CD4-positive, alpha-beta memory T cell (primary cell): ENCODE measurements around the gene VPS45. TPM values are rescaled to one million over a fixed set of nuclear protein-coding genes. Genes with fewer than 3 reads are reported as not detected.

Source experiments
- CTCF ChIA-PET: fragments of 350-600 bp; sonication (Branson Sonifier 250); formaldehyde crosslinking; loops from one replicate; lab custom pipeline; 2021; ENCODE audit warnings: inconsistent platforms; ENCODE audit not compliant: partially characterized antibody; lab: Charles Lee
- POLR2A ChIA-PET: fragments of 350-600 bp; sonication (Branson Sonifier 250); formaldehyde crosslinking; loops from one replicate; lab custom pipeline; 2021; ENCODE audit not compliant: partially characterized antibody; lab: Charles Lee
- DNase-seq, 5 donors: peaks; one replicate each; pipeline versions ENCODE4 v3.0.0 to v3.0.0-alpha.2; 2020 to 2022; ENCODE audit warnings: mixed read lengths in 1 of 5
- H3K27ac ChIP-seq: one replicate; pipeline ENCODE4 v1.7.0; 2013; ENCODE audit warnings: low read depth, low read length
- H3K27me3 ChIP-seq: 2 replicates; pipeline ENCODE4 v1.7.0; 2013; ENCODE audit warnings: mild to moderate bottlenecking, low read length, moderate library complexity; ENCODE audit not compliant: insufficient read depth
- H3K36me3 ChIP-seq: 2 replicates; pipeline ENCODE4 v1.7.0; 2013; ENCODE audit warnings: mild to moderate bottlenecking, low read length, moderate library complexity; ENCODE audit not compliant: insufficient read depth
- H3K4me1 ChIP-seq: 2 replicates; pipeline ENCODE4 v1.7.0; 2013; ENCODE audit warnings: mild to moderate bottlenecking, low read length, moderate library complexity; ENCODE audit not compliant: insufficient read depth
- H3K4me3 ChIP-seq, 2 donors: one replicate each; pipeline ENCODE4 v1.7.0; 2013; ENCODE audit warnings: low read length in 2 of 2, mild to moderate bottlenecking in 1 of 2
- H3K9me3 ChIP-seq, 2 donors: one replicate each; pipeline ENCODE4 v1.7.0; 2013; ENCODE audit warnings: low read length in 2 of 2, control low read depth in 1 of 2; ENCODE audit not compliant: control insufficient read depth in 1 of 2
- H3K27ac Mint-ChIP-seq, 7 donors: one replicate each; pipeline ENCODE4 v1.8.0; 2020 to 2021; ENCODE audit warnings: mixed read lengths in 7 of 7, mild to moderate bottlenecking in 6 of 7, inconsistent platforms in 3 of 7, moderate library complexity in 3 of 7
- H3K27me3 Mint-ChIP-seq, 2 donors: one replicate each; pipeline ENCODE4 v1.8.0; 2020 to 2021; ENCODE audit warnings: mixed read lengths in 2 of 2
- H3K36me3 Mint-ChIP-seq, 2 donors: one replicate each; pipeline ENCODE4 v1.8.0; 2020 to 2021; ENCODE audit warnings: mixed read lengths in 2 of 2, inconsistent platforms in 1 of 2, mild to moderate bottlenecking in 1 of 2
- H3K4me1 Mint-ChIP-seq, 4 donors: one replicate each; pipeline ENCODE4 v1.8.0; 2020 to 2021; ENCODE audit warnings: mixed read lengths in 4 of 4, mild to moderate bottlenecking in 1 of 4
- H3K4me3 Mint-ChIP-seq, 8 donors: one replicate each; pipeline ENCODE4 v1.8.0; 2020 to 2021; ENCODE audit warnings: mixed read lengths in 8 of 8, mild to moderate bottlenecking in 7 of 8, moderate library complexity in 6 of 8, inconsistent platforms in 3 of 8
- H3K9me3 Mint-ChIP-seq, 8 donors: one replicate each; pipeline ENCODE4 v1.8.0; 2020 to 2021; ENCODE audit warnings: mixed read lengths in 8 of 8, mild to moderate bottlenecking in 5 of 8, inconsistent platforms in 3 of 8, moderate library complexity in 1 of 8
- intact Hi-C: fragments of 100-400 bp; cut with micrococcal nuclease; formaldehyde crosslinking; loops from one replicate; pipeline ENCODE4 v1.15.1; 2023
- polyA plus RNA-seq, 2 donors: library from polyadenylated mRNA; unstranded; fragments of 300-500 nt; fragmentation: Illumina TruSeq; gene quantifications; one replicate each; pipeline ENCODE4 v1.2.3, GENCODE V29; 2021
- total RNA-seq, 2 experiments: library from RNA; stranded (reverse); gene quantifications; one replicate each; pipeline ENCODE4 v1.2.3, GENCODE V29; 2021

The VPS45 gene
- total and polyA plus RNA-seq, 4 experiments from 2014 or later, result 25.1 to 38.5 (median 34.4) TPM

DNA sequence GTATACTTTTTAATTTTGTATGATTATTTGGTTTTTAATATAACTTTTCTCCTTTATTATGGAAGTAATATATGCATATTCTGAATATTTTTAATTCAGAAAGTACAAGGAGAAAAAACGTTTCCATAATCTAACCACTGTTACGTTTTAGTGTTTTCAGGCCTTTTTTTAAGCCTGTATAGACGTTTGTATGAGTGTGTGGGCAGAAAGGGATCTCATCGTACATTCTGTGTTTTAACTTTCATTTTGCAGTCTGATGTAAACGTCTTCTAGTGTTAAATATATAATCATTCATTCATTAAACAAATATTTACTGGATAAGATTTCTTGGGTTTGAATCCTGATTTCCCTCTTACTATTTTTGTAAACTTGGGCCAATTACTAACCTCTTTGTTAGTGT, 44.1 kb downstream of the VPS45 start:
- Histone ChIP-seq H3K36me3 (no peaks in the 10 kb centered on the region), H3K4me3 (peak overlapping the region in 1 of 2 donors; percentile 56), H3K27ac (peak overlapping the region; percentile 67), H3K4me1 (peaks cover 54% of the 10 kb centered on the region), H3K9me3 (no peaks in the 10 kb centered on the region), H3K27me3 (no peaks in the 10 kb centered on the region)
- POLR2A ChIA-PET, result interaction anchor here (1.0 to 5.8 kb wide), 16 partner anchors 9 to 252 kb away, joined by 3 to 179 read pairs (median 5); partner anchors contain the start of genes ANP32E, PLEKHO1, RPRD2 and VPS45
- Mint-ChIP-seq H3K4me1 (peaks cover 46 to 74% (median 60%) of the 10 kb centered on the region in 4 donors), H3K4me3 (peak overlapping the region; percentile 80 to 96 (median 90)), H3K27ac (peak overlapping the region; percentile 80 to 98 (median 92)), H3K9me3 (peaks cover 0 to 15% (median 8%) of the 10 kb centered on the region in 8 donors), H3K36me3 (peaks cover 20 to 38% of the 10 kb centered on the region in 2 donors), H3K27me3 (no peaks in the 10 kb centered on the region)
- CTCF ChIA-PET, result interaction anchor here (0.8 to 3.0 kb wide), 2 partner anchors 10 to 75 kb away, joined by 3 to 11 read pairs; no protein-coding TSS in a partner anchor
- intact Hi-C loops, result loop anchor here (2.0 kb wide), 1 partner anchor 15 kb away; no protein-coding TSS in a partner anchor
- DNase-seq, result no peak

DNA sequence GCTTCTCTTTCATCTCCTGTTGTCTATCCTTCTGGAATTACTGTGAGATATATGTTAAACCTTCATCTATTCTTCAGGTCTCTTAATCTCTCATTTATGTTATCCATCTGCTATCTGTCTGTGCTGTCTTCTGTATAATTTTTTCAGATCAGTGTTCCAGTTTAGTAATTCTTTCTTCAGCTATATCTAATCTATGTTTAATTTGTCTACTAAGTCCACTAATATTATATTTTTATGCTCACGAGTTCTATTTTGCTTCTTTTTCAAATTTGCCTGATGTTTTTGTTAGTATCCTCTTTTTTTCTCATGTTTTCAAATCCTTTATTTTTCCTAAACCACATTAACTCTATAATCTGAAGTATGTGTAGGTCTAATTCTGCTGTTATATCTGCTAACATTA, 47.5 kb downstream of the VPS45 start:
- Mint-ChIP-seq H3K27me3 (no peaks in the 10 kb centered on the region), H3K9me3 (peaks cover 0 to 15% (median 8%) of the 10 kb centered on the region in 8 donors), H3K36me3 (peaks cover 26 to 40% of the 10 kb centered on the region in 2 donors), H3K4me3 (peak overlapping the region in 3 of 8 donors; percentile 21 to 52 (median 52)), H3K27ac (peak overlapping the region in 4 of 7 donors; percentile 35 to 74 (median 67)), H3K4me1 (peaks cover 33 to 60% (median 45%) of the 10 kb centered on the region in 4 donors)
- DNase-seq, result no peak
- ChIA-PET POLR2A (interaction anchor here (1.0 to 4.7 kb wide), 3 partner anchors 12 to 35 kb away, joined by 3 to 44 read pairs (median 6); partner anchors contain the start of gene PLEKHO1), CTCF (interaction anchor here (1.3 to 2.3 kb wide), 4 partner anchors 41 to 72 kb away, joined by 5 to 6 read pairs (median 6); no protein-coding TSS in a partner anchor)
- no peaks in the 10 kb centered on the region for H3K36me3 ChIP-seq
- no peaks in the 10 kb centered on the region for H3K27me3 ChIP-seq
- H3K4me3 ChIP-seq, result no peak overlapping the region
- H3K27ac ChIP-seq, result no peak overlapping the region
- intact Hi-C loops, result no loop called here
- H3K4me1 ChIP-seq, result peaks cover 32% of the 10 kb centered on the region
- H3K9me3 ChIP-seq, result no peaks in the 10 kb centered on the region

GRCh38 chr1:150118716-150119115, 51.1 kb downstream of the VPS45 start:
- POLR2A ChIA-PET, result interaction anchor here (2.3 kb wide), 1 partner anchor 31 kb away, joined by 11 read pairs; the partner anchor contains the start of gene PLEKHO1

GRCh38 chr1:150121236-150121862, 53.8 kb downstream of the VPS45 start:
- H3K36me3 Mint-ChIP-seq, result peaks cover 18 to 26% of the 10 kb centered on the region in 2 donors
- no peaks in the 10 kb centered on the region for H3K27me3 Mint-ChIP-seq
- H3K9me3 Mint-ChIP-seq, result peaks cover 0 to 3% (median 0%) of the 10 kb centered on the region in 8 donors
- Histone ChIP-seq H3K9me3 (no peaks in the 10 kb centered on the region), H3K4me3 (no peak overlapping the region), H3K27ac (no peak overlapping the region), H3K36me3 (no peaks in the 10 kb centered on the region), H3K27me3 (no peaks in the 10 kb centered on the region), H3K4me1 (peaks cover 12% of the 10 kb centered on the region)
- CTCF ChIA-PET, result interaction anchor here (0.7 kb wide), 1 partner anchor 21 kb away, joined by 3 read pairs; no protein-coding TSS in a partner anchor
- no peak for DNase-seq
- POLR2A ChIA-PET, result interaction anchor here (1.6 kb wide), 1 partner anchor 10 kb away, joined by 5 read pairs; no protein-coding TSS in a partner anchor
- no peak overlapping the region for H3K4me3 Mint-ChIP-seq
- peaks cover 21 to 39% (median 29%) of the 10 kb centered on the region in 4 donors for H3K4me1 Mint-ChIP-seq
- intact Hi-C loops, result loop anchor here (2.0 kb wide), 1 partner anchor 15 kb away; no protein-coding TSS in a partner anchor
- H3K27ac Mint-ChIP-seq, result peak overlapping the region in 6 of 7 donors; percentile 1 to 65 (median 47)

More at GRCh38 chr1:150118716-150119115, 51.1 kb downstream of the VPS45 start:
- Mint-ChIP-seq H3K4me3 (peak overlapping the region in 6 of 8 donors; percentile 17 to 64 (median 38)), H3K36me3 (peaks cover 38 to 46% of the 10 kb centered on the region in 2 donors), H3K4me1 (peaks cover 29 to 58% (median 37%) of the 10 kb centered on the region in 4 donors), H3K27ac (peak overlapping the region; percentile 43 to 93 (median 83)), H3K27me3 (no peaks in the 10 kb centered on the region), H3K9me3 (peaks cover 3 to 15% (median 8%) of the 10 kb centered on the region in 8 donors)
- DNase-seq, result peak in 2 of 5 donors; percentile 35 to 42
- intact Hi-C loops, result no loop called here
- H3K27me3 ChIP-seq, result no peaks in the 10 kb centered on the region
- H3K4me1 ChIP-seq, result peaks cover 12% of the 10 kb centered on the region
- no peaks in the 10 kb centered on the region for H3K9me3 ChIP-seq
- H3K27ac ChIP-seq, result peak overlapping the region; percentile 27
- H3K36me3 ChIP-seq, result no peaks in the 10 kb centered on the region
- CTCF ChIA-PET, result interaction anchor here (0.5 to 2.3 kb wide), 4 partner anchors 33 to 235 kb away, joined by 3 to 10 read pairs (median 3); no protein-coding TSS in a partner anchor
- no peak overlapping the region for H3K4me3 ChIP-seq

DNA sequence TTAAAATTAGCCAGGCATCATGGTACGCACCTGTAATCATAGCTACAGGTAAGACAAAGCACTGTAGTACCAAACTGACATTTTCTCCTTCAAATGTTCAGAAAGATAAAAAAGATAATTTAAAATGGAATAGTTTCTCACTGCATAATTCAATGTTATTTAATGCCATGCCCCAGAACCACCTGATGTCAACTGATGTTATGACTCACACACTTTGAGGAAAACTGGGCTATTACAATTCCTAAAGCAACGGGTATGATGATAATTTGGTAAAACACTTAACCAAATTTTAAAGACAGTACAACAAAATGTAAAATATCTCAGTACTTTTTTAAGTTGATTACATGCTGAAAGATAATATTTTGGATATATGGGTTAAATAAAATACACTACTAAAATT, 59.2 kb downstream of the VPS45 start:
- POLR2A ChIA-PET, result interaction anchor here (1.6 to 4.9 kb wide), 2 partner anchors 20 to 24 kb away, joined by 3 to 24 read pairs; partner anchors contain the start of gene PLEKHO1
- CTCF ChIA-PET, result interaction anchor here (1.7 to 2.1 kb wide), 4 partner anchors 15 to 54 kb away, joined by 5 to 14 read pairs (median 6); no protein-coding TSS in a partner anchor
- Mint-ChIP-seq H3K27me3 (no peaks in the 10 kb centered on the region), H3K27ac (no peak overlapping the region), H3K4me1 (peaks cover 8 to 20% (median 12%) of the 10 kb centered on the region in 4 donors), H3K36me3 (peaks cover 15 to 19% of the 10 kb centered on the region in 2 donors), H3K4me3 (no peak overlapping the region), H3K9me3 (peaks cover 0 to 3% (median 0%) of the 10 kb centered on the region in 8 donors)
- H3K27me3 ChIP-seq, result no peaks in the 10 kb centered on the region
- H3K4me1 ChIP-seq, result peaks cover 7% of the 10 kb centered on the region
- H3K27ac ChIP-seq, result no peak overlapping the region
- no peak for DNase-seq
- H3K9me3 ChIP-seq, result no peaks in the 10 kb centered on the region
- intact Hi-C loops, result no loop called here
- no peak overlapping the region for H3K4me3 ChIP-seq
- H3K36me3 ChIP-seq, result no peaks in the 10 kb centered on the region

DNA sequence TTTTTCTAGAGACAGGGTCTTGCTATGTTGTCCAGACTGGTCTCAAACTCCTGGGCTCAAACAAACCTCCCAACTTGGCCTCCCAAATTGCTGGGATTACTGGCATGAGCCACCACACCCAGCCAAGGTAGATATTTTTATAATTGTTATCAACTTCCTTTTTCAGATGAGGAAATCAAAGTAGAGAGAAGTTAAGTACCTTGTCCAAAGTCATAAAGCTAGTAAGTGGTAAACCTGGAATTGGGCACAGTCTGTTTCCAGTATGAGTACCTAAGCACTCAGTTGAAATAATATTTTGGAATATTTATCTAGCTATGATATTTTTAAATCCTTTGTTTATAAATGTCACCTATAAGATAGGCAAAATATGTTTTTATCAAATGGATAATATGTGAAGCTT, 59.9 kb downstream of the VPS45 start:
- DNase-seq, result no peak
- no peaks in the 10 kb centered on the region for H3K9me3 ChIP-seq
- Mint-ChIP-seq H3K9me3 (peaks cover 0 to 3% (median 0%) of the 10 kb centered on the region in 8 donors), H3K36me3 (peaks cover 14% of the 10 kb centered on the region in 2 donors), H3K27me3 (no peaks in the 10 kb centered on the region), H3K4me1 (peaks cover 9 to 16% (median 12%) of the 10 kb centered on the region in 4 donors), H3K4me3 (no peak overlapping the region), H3K27ac (peak overlapping the region in 1 of 7 donors; percentile 64)
- no peaks in the 10 kb centered on the region for H3K36me3 ChIP-seq
- no peak overlapping the region for H3K4me3 ChIP-seq
- peaks cover 7% of the 10 kb centered on the region for H3K4me1 ChIP-seq
- ChIA-PET CTCF (interaction anchor here (1.2 to 2.1 kb wide), 5 partner anchors 14 to 54 kb away, joined by 4 to 14 read pairs (median 6); no protein-coding TSS in a partner anchor), POLR2A (interaction anchor here (0.9 to 4.9 kb wide), 2 partner anchors 23 to 44 kb away, joined by 3 to 24 read pairs; partner anchors contain the start of gene PLEKHO1)
- intact Hi-C loops, result no loop called here
- no peak overlapping the region for H3K27ac ChIP-seq
- H3K27me3 ChIP-seq, result no peaks in the 10 kb centered on the region
